ENCODE measurements around the gene SIDT1. TPM values are rescaled to one million over a fixed set of nuclear protein-coding genes. Genes with fewer than 3 reads are reported as not detected.

The SIDT1 gene
- total and polyA plus RNA-seq, 11 donors = 0.28 to 2.6 (median 0.95) TPM

- H3K36me3 ChIP-seq = no peaks in the 10 kb centered on the region
- WGBS, 4 donors = 81 to 86% (median 83%) methylated on average over 2 of the region's 2 CpGs
- H3K9me3 ChIP-seq = peaks cover 0 to 12% (median 0%) of the 10 kb centered on the region in 12 donors
- H3K4me1 ChIP-seq = no peaks in the 10 kb centered on the region
- ATAC-seq = no peak
- no peak for DNase-seq
- TF ChIP-seq POLR2A (IDR thresholded peaks at IDR 0.05) = no peak
- peaks cover 0 to 21% (median 0%) of the 10 kb centered on the region in 9 donors for H3K27me3 ChIP-seq
- intact Hi-C loops (cut with DNase I) = no loop called here
- H3K27ac ChIP-seq = no peak overlapping the region
- H3K4me3 ChIP-seq = no peak overlapping the region
Observed at GRCh38 chr3:113541519-113541918, 9.2 kb downstream of the SIDT1 start.

GRCh38 chr3:113545594-113545993, 13.2 kb downstream of the SIDT1 start:
- Histone ChIP-seq H3K27me3 (peaks cover 0 to 15% (median 0%) of the 10 kb centered on the region in 9 donors), H3K27ac (no peak overlapping the region), H3K4me3 (no peak overlapping the region), H3K4me1 (no peaks in the 10 kb centered on the region), H3K36me3 (no peaks in the 10 kb centered on the region), H3K9me3 (peaks cover 0 to 16% (median 0%) of the 10 kb centered on the region in 12 donors)
- ATAC-seq (no peak), DNase-seq (no peak)
- TF ChIP-seq, protein P1, sequence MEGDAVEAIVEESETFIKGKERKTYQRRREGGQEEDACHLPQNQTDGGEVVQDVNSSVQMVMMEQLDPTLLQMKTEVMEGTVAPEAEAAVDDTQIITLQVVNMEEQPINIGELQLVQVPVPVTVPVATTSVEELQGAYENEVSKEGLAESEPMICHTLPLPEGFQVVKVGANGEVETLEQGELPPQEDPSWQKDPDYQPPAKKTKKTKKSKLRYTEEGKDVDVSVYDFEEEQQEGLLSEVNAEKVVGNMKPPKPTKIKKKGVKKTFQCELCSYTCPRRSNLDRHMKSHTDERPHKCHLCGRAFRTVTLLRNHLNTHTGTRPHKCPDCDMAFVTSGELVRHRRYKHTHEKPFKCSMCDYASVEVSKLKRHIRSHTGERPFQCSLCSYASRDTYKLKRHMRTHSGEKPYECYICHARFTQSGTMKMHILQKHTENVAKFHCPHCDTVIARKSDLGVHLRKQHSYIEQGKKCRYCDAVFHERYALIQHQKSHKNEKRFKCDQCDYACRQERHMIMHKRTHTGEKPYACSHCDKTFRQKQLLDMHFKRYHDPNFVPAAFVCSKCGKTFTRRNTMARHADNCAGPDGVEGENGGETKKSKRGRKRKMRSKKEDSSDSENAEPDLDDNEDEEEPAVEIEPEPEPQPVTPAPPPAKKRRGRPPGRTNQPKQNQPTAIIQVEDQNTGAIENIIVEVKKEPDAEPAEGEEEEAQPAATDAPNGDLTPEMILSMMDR (IDR thresholded peaks at IDR 0.05) = no peak
- intact Hi-C loops (cut with DNase I) = no loop called here
- 80 to 97% (median 86%) methylated on average over 1 of the region's 1 CpG for WGBS, 4 donors

DNA sequence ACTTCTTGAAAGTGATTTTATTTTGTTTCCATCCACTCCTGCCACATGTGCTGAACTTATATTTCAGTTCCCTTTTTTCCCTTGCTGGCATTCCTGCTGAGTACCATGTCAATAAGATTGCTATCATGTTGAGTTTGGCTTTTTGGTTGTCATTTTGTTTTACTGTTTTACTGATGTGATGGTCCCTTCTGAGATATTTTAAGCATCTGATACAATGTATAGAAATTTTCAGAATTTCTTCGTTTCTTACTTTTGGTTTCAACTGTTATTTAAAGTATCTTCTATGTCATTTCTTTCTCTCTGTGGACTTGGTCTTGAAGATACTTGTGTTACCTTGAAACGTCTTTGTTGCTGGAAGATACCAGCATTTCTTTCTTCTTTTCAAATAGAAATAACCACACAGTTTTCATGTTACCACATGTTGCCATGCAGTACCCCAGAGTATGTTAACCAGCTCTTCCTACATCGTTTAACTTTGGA, 14.1 kb downstream of the SIDT1 start:
- intact Hi-C loops (cut with DNase I) = no loop called here
- H3K4me1 ChIP-seq = no peaks in the 10 kb centered on the region
- H3K27me3 ChIP-seq = peaks cover 0 to 15% (median 0%) of the 10 kb centered on the region in 9 donors
- TF ChIP-seq, protein P1 (IDR thresholded peaks at IDR 0.05) = no peak
- TF ChIP-seq POLR2A (IDR thresholded peaks at IDR 0.05) = no peak
- WGBS, 4 donors = 44 to 69% (median 63%) methylated on average over 3 of the region's 3 CpGs
- ATAC-seq (no peak), DNase-seq (no peak)
- H3K4me3 ChIP-seq = no peak overlapping the region
- H3K36me3 ChIP-seq = no peaks in the 10 kb centered on the region
- no peak overlapping the region for H3K27ac ChIP-seq
- peaks cover 0 to 14% (median 0%) of the 10 kb centered on the region in 12 donors for H3K9me3 ChIP-seq

DNA sequence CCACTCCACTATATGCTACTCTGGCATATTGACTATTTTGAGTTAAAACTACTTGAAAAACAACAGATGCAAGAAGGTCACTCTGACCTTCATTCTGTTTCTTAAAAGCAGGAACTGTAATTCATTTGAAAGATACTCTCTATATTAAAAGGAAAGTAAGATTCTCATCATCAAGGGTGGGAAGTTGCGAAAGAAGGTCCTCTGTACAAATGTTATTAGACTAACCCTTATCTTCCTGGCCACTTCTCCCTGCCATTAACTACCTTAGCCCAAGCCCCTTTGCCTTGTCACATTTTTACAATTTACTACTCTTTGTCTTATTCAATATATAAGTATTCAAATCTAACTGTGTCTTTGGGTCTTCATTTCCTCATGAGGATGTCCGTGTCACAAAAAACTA, 16.1 kb downstream of the SIDT1 start:
- TF ChIP-seq, protein P1 (IDR thresholded peaks at IDR 0.05) = no peak
- TF ChIP-seq POLR2A (IDR thresholded peaks at IDR 0.05) = no peak
- ATAC-seq (no peak), DNase-seq (no peak)
- H3K27me3 ChIP-seq = peaks cover 0 to 11% (median 0%) of the 10 kb centered on the region in 9 donors
- no peak overlapping the region for H3K4me3 ChIP-seq
- intact Hi-C loops (cut with DNase I) = no loop called here
- no peaks in the 10 kb centered on the region for H3K36me3 ChIP-seq
- 95 to 98% (median 97%) methylated on average over 2 of the region's 2 CpGs for WGBS, 4 donors
- H3K27ac ChIP-seq = no peak overlapping the region
- H3K9me3 ChIP-seq = peaks cover 0 to 9% (median 0%) of the 10 kb centered on the region in 12 donors
- no peaks in the 10 kb centered on the region for H3K4me1 ChIP-seq

- no peak overlapping the region for H3K27ac ChIP-seq
- no peaks in the 10 kb centered on the region for H3K4me1 ChIP-seq
- no peaks in the 10 kb centered on the region for H3K36me3 ChIP-seq
- no peak for ATAC-seq
- no peak for DNase-seq
- intact Hi-C loops (cut with DNase I) = no loop called here
- H3K27me3 ChIP-seq = no peaks in the 10 kb centered on the region
- WGBS, 4 donors = 61 to 78% (median 73%) methylated on average over 5 of the region's 5 CpGs
- no peak overlapping the region for H3K4me3 ChIP-seq
- H3K9me3 ChIP-seq = peaks cover 0 to 9% (median 0%) of the 10 kb centered on the region in 12 donors
- TF ChIP-seq, protein P1 (IDR thresholded peaks at IDR 0.05) = no peak
- no peak for TF ChIP-seq POLR2A (IDR thresholded peaks at IDR 0.05)
Observed at GRCh38 chr3:113551820-113552219, 19.5 kb downstream of the SIDT1 start.

All from heart left ventricle (tissue), 16 donors.